DND-41 (cell line): Measurements from ENCODE around the gene SMARCA2.

Experiments used
- ATAC-seq: fragments of 200-7000 bp; cut with Tn5 transposase; 3 replicates; pipeline ENCODE4 v1.9.1; 2021; ENCODE audit warnings: low read depth; ENCODE audit not compliant: insufficient read depth
- DNase-seq: peaks from one replicate; pipeline ENCODE4 v3.0.0-alpha.2; 2020
- H2AFZ ChIP-seq: 2 replicates; pipeline ENCODE4 v1.6.0; 2012; ENCODE audit warnings: low read depth, low read length
- H3K27ac ChIP-seq: 2 replicates; pipeline ENCODE4 v1.5.1; 2012; ENCODE audit warnings: low read length, inconsistent platforms
- H3K27me3 ChIP-seq: fragments of 200-600 bp; sonication (generic); 2 replicates; pipeline ENCODE4 v1.6.0; 2012; ENCODE audit warnings: low read length, mild to moderate bottlenecking, inconsistent platforms; ENCODE audit not compliant: insufficient read depth, poor library complexity
- H3K36me3 ChIP-seq: 2 replicates; pipeline ENCODE4 v1.5.1; 2012; ENCODE audit warnings: low read length, inconsistent platforms; ENCODE audit not compliant: insufficient read depth
- H3K4me1 ChIP-seq: 2 replicates; pipeline ENCODE4 v1.5.1; 2012; ENCODE audit warnings: mild to moderate bottlenecking, low read length; ENCODE audit not compliant: insufficient read depth
- H3K4me2 ChIP-seq: 2 replicates; pipeline ENCODE4 v1.6.0; 2012; ENCODE audit warnings: mild to moderate bottlenecking, moderate library complexity, low read length, inconsistent platforms; ENCODE audit not compliant: insufficient read depth
- H3K4me3 ChIP-seq, 2 experiments: fragments of 200-600 bp in 1 of 2; shearing (Covaris generic) in 1 of 2; 2 replicates each; pipeline ENCODE4 v1.5.1; 2012 to 2016; ENCODE audit warnings: inconsistent platforms in 2 of 2, low read length in 2 of 2, mild to moderate bottlenecking in 2 of 2, low read depth in 1 of 2, moderate library complexity in 1 of 2
- H3K79me2 ChIP-seq: 2 replicates; pipeline ENCODE4 v1.6.0; 2012; ENCODE audit warnings: low read length, inconsistent platforms; ENCODE audit not compliant: insufficient read depth
- H3K9ac ChIP-seq: 2 replicates; pipeline ENCODE4 v1.6.0; 2012; ENCODE audit warnings: low read depth, mild to moderate bottlenecking, inconsistent platforms, low read length, moderate library complexity
- H3K9me3 ChIP-seq: 2 replicates; pipeline ENCODE4 v1.5.1; 2012; ENCODE audit warnings: low read length, moderate library complexity, mild to moderate bottlenecking, inconsistent platforms; ENCODE audit not compliant: insufficient read depth, severe bottlenecking
- H4K20me1 ChIP-seq: 2 replicates; pipeline ENCODE4 v1.6.0; 2012; ENCODE audit warnings: low read length; ENCODE audit not compliant: insufficient read depth
- CTCF ChIP-seq: IDR thresholded peaks from 2 replicates; pipeline ENCODE4 v1.5.1; 2012; ENCODE audit warnings: borderline replicate concordance, low read length, moderate library complexity, mild to moderate bottlenecking; ENCODE audit not compliant: poor library complexity, severe bottlenecking; ENCODE audit errors: extremely low read depth
- EZH2 ChIP-seq: IDR thresholded peaks from 3 replicates; pipeline ENCODE4 v1.6.1; 2012; ENCODE audit warnings: borderline replicate concordance, low read depth, mild to moderate bottlenecking, moderate library complexity, low read length, inconsistent platforms; ENCODE audit not compliant: severe bottlenecking

Gene SMARCA2

GRCh38 chr9:2024888-2025782 is 10.0 kb downstream of the SMARCA2 start:
- peaks cover 48% of the 10 kb centered on the region for H3K4me1 ChIP-seq
- H3K9ac ChIP-seq: no peak overlapping the region
- no peak for DNase-seq
- H4K20me1 ChIP-seq: peaks cover 69% of the 10 kb centered on the region
- H3K4me3 ChIP-seq: no peak overlapping the region
- no peak overlapping the region for H2AFZ ChIP-seq
- TF ChIP-seq EZH2 (no peak), CTCF (no peak)
- H3K27ac ChIP-seq: no peak overlapping the region
- no peaks in the 10 kb centered on the region for H3K27me3 ChIP-seq
- no peak overlapping the region for H3K4me2 ChIP-seq
- peaks cover 92% of the 10 kb centered on the region for H3K79me2 ChIP-seq
- H3K36me3 ChIP-seq: 0 out of 2 replicates have a peak, but pooled peaks cover 2% of the 10 kb centered on the region
- no peak for ATAC-seq
- no peaks in the 10 kb centered on the region for H3K9me3 ChIP-seq

- Histone ChIP-seq H4K20me1 (peaks cover 65% of the 10 kb centered on the region), H3K27me3 (no peaks in the 10 kb centered on the region), H3K27ac (no peak overlapping the region), H3K4me3 (no peak overlapping the region), H3K79me2 (peaks cover 92% of the 10 kb centered on the region), H3K4me1 (peaks cover 35% of the 10 kb centered on the region), H3K36me3 (peaks cover 7% of the 10 kb centered on the region; the same call in 1 of the 2 replicates), H3K4me2 (no peak overlapping the region), H3K9ac (no peak overlapping the region), H3K9me3 (no peaks in the 10 kb centered on the region), H2AFZ (no peak overlapping the region)
- ATAC-seq (no peak), DNase-seq (no peak)
- no peak for TF ChIP-seq EZH2
- TF ChIP-seq CTCF: no peak
Observed at GRCh38 chr9:2026220-2026997, 11.3 kb downstream of the SMARCA2 start.

- Histone ChIP-seq H2AFZ (no peak overlapping the region), H3K36me3 (peaks cover 13% of the 10 kb centered on the region; the same call in 1 of the 2 replicates), H3K27ac (no peak overlapping the region), H3K4me2 (no peak overlapping the region), H3K27me3 (no peaks in the 10 kb centered on the region), H3K79me2 (peaks cover 91% of the 10 kb centered on the region), H3K9ac (no peak overlapping the region), H3K4me1 (peaks cover 23% of the 10 kb centered on the region), H3K4me3 (no peak overlapping the region), H3K9me3 (no peaks in the 10 kb centered on the region), H4K20me1 (peaks cover 55% of the 10 kb centered on the region)
- ATAC-seq (no peak), DNase-seq (no peak)
- TF ChIP-seq CTCF: no peak
- no peak for TF ChIP-seq EZH2
Observed at GRCh38 chr9:2027543-2028160, 12.5 kb downstream of the SMARCA2 start.
